Urinary bladder (tissue), 4 donors: ENCODE data around the gene IGFBP2. TPM values are rescaled to one million over a fixed set of nuclear protein-coding genes. Genes with fewer than 3 reads are reported as not detected.

Experiments
- DNase-seq: peaks from one replicate; pipeline ENCODE4 v3.0.0-alpha.2; 2015; ENCODE audit errors: extremely low spot score
- H3K27ac ChIP-seq: one replicate; pipeline ENCODE4 v1.5.1; 2013; ENCODE audit warnings: low read depth, mild to moderate bottlenecking, moderate library complexity
- H3K36me3 ChIP-seq: one replicate; pipeline ENCODE4 v1.6.1; 2013; ENCODE audit warnings: mild to moderate bottlenecking, moderate library complexity; ENCODE audit not compliant: insufficient read depth
- H3K4me1 ChIP-seq: one replicate; pipeline ENCODE4 v1.6.1; 2013; ENCODE audit warnings: mild to moderate bottlenecking, moderate library complexity; ENCODE audit not compliant: insufficient read depth
- H3K4me3 ChIP-seq: one replicate; pipeline ENCODE4 v1.5.1; 2013; ENCODE audit warnings: low read depth, low read length
- WGBS: extraction: QIAGEN DNeasy Blood & Tissue Kit; methylation state at CpG from one replicate; pipeline ENCODE4 v1.1.7; 2013; 5-methylcytosine and 5-hydroxymethylcytosine counted together
- polyA plus RNA-seq: library from polyadenylated mRNA; stranded (reverse); fragments of 200-250 nt; gene quantifications from one replicate; pipeline ENCODE4 v1.2.3, GENCODE V29; 2013
- total RNA-seq: library from RNA; depleted of rRNA; stranded (reverse); fragments of >200 nt; gene quantifications from one replicate; pipeline ENCODE4 v1.2.3, GENCODE V29; 2014
- donor health status: healthy with polysubstance abuse.
- donor health status: healthy.

Gene IGFBP2
- total and polyA plus RNA-seq, 2 donors, result 136 to 162 TPM

DNA sequence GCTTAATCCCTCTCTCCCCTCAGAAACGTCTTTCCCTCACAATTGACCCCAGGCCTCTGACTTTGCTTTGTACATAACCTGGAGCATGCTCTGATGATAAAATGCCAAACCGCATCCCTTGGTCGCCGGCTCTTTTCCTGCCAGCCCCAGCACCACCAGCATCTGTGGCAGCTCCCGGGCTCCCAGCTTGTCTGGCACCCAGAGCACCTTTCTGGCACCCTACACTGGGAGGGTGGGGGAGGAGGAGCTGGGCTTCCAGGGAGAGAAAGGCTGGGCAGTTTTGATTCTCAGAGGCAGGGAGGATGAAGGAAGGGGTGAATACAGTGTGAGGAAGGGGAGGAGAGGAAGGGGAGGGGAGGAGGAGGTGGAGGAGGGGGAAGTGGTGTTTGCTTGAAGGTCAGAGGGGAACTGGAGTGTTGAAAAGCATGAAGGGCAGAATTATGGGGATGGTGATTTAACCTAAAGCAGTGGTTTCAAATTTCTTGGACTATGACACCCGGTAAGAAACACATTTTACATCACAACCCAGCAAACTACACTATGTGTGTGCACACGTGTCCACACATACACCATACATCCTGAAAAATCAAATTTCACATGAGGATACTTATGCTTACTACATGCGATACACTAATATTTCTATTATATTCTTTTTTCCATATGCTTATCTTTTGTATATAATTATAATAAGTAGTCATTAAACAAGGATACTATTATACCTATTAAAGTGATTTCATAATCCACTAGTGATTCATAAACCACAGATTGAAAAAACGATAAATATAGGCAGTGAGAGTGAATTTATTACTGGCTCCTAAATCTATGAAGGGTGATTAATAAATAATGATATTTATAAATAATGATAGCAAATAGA lies 30.0 kb upstream of the IGFBP2 start:
- Histone ChIP-seq H3K4me1 (no peaks in the 10 kb centered on the region), H3K36me3 (no peaks in the 10 kb centered on the region), H3K4me3 (no peak overlapping the region), H3K27ac (no peak overlapping the region)
- WGBS, result 69% methylated on average over 9 of the region's 9 CpGs
- no peak for DNase-seq

DNA sequence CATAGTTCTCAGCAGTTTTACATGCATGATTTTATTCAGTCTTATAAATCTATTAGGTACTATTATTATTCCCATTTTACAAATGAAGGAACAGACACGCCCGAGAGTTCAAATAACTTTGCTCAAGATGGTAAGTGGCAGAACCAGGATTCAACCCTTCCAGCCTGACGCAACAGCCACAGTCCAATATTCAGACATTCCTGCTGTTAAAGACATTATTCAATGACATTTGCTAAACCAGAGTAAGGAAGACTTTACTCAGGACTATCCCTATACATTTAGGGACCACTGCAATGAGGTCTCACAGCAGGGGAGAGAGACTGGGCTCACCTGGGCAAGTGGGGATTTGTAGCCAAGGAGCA lies 29.4 kb upstream of the IGFBP2 start:
- H3K27ac ChIP-seq, result no peak overlapping the region
- no peaks in the 10 kb centered on the region for H3K4me1 ChIP-seq
- no peak overlapping the region for H3K4me3 ChIP-seq
- 90% methylated on average over 3 of the region's 3 CpGs for WGBS
- H3K36me3 ChIP-seq, result no peaks in the 10 kb centered on the region
- no peak for DNase-seq

DNA sequence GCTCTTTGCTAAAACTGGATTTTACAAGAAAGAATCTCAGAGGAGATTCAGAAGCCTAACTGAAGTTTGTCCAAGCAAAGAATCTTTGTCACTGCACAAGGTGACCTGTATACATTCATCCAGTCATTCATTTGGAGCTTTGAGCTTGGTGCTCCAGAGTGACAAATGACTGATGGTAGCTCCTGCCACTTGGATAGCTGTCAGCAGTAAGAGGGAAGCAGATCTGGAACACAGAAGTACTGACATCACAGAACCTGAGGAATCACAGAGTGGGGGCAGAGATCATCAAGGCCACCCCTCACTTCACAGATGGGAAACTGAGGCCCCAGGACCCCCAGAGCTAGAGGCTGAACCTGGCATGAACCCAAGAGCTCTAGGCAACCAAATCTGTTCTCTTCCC lies 28.8 kb upstream of the IGFBP2 start:
- H3K4me3 ChIP-seq, result no peak overlapping the region
- H3K4me1 ChIP-seq, result no peaks in the 10 kb centered on the region
- no peak for DNase-seq
- H3K36me3 ChIP-seq, result no peaks in the 10 kb centered on the region
- H3K27ac ChIP-seq, result no peak overlapping the region

DNA sequence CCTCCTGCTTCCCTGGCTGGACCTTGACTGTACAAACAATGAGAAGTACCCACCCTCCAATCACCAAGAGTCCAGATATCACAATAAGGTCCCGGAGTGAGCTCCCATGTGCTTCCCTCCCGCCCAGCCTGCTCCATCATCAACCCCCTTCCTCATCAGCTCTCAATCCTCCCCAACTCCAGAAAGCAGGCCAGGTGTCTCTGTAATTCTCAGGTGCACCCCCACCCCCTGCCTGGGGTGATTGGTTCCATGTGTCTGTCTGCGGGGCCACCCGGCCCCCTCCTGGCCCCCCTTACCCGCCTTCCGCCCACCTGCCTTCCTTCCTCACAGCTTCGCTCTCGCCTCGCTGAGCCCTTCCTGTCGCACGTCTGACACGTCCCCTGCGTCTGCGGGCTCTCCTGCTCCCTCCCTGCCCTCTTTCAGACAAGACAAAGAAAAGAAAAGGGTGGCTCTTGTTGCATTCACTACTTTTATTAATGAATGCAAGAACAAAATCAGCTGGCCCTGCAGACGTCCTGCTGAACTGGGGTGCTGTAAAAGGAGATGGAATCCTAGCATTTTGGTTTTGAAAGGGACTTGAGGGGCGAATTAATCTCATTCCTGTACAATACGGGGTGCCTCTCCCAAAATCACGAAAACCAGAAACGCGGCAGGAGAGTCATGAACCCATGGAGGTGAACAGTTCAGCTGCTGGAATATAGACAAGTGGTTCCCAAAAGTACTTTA lies 26.5 kb upstream of the IGFBP2 start:
- Histone ChIP-seq H3K4me1 (no peaks in the 10 kb centered on the region), H3K4me3 (no peak overlapping the region), H3K27ac (no peak overlapping the region), H3K36me3 (no peaks in the 10 kb centered on the region)
- WGBS, result 41% methylated on average over 20 of the region's 20 CpGs
- DNase-seq, result no peak

DNA sequence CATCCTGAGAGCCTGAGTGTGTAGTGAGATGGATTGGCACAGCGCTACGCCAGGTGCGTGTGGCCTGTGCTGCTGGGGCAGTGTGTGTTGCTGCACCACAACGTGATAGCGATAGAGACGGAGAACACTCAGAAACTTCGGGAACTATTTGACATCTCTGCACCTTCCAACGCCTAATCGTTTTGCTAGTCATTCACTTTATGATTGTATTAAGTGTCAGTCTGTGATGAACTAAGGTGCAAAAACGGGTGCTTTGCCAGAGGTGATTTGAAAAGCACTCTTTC lies 26.0 kb upstream of the IGFBP2 start:
- 90% methylated on average over 10 of the region's 10 CpGs for WGBS
- H3K36me3 ChIP-seq, result no peaks in the 10 kb centered on the region
- H3K4me1 ChIP-seq, result no peaks in the 10 kb centered on the region

DNA sequence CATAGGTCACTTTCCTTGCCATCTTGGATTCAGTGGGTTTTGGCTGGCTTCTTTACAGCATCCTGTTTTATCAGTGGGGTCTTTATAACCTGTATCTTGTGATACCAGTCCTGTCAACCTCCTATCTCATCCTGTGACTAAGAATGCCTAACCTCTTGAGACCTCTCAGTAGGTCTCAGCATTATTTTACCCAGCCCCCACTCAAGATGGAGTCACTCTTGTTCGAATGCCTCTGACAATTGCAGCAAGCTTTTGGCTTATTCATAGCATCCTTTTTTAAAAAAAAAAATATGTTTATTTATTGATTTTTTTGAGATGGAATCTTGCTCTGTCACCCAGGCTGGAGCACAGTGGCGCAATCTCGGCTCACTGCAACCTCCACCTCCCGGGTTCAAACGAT lies 24.7 kb upstream of the IGFBP2 start:
- no peak for DNase-seq
- H3K27ac ChIP-seq, result no peak overlapping the region
- no peaks in the 10 kb centered on the region for H3K36me3 ChIP-seq
- no peaks in the 10 kb centered on the region for H3K4me1 ChIP-seq
- 96% methylated on average over 5 of the region's 5 CpGs for WGBS
- H3K4me3 ChIP-seq, result no peak overlapping the region

More for the DNA sequence above, 26.0 kb upstream of the IGFBP2 start:
- Histone ChIP-seq H3K27ac (no peak overlapping the region), H3K4me3 (no peak overlapping the region)
- DNase-seq, result no peak

DNA sequence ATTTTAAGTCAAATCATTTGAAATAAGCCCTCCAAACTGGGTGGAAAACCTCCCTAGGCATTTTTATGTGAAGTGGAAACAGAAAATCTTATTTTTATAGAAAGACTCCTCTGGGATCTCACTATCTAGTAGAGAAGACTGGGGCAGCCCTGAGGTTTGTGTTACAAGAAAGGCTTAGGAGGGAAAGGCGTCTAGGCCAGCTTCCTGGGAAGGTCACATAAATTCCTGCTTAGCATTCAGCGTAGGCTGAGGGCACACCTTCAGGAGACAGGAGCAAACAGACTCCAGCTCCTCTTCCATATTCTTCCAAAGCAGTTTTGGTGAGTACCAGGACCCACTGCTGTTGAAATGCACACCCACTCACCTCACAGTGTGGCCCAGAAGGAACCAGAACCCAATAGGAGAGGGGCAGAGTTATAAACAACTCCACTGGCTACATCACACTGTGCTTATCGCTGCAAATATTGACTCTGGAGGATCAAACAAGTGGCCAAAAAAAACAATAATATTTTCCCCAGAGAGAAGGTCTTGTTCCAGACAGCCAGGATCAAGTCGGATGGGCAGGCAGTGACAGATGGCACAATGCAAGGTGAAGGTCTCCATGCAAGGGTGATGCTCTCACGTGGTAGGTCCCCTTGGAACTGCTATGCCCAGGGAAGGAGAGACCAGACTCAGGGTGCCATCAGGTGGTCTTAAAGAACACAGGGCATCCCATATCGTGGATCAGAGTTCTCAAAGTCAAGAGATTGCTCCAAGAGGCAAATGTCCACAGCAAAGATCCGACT lies 17.7 kb upstream of the IGFBP2 start:
- no peaks in the 10 kb centered on the region for H3K4me1 ChIP-seq
- DNase-seq, result no peak
- H3K27ac ChIP-seq, result no peak overlapping the region
- no peak overlapping the region for H3K4me3 ChIP-seq
- WGBS, result 83% methylated on average over 7 of the region's 7 CpGs
- H3K36me3 ChIP-seq, result no peaks in the 10 kb centered on the region

DNA sequence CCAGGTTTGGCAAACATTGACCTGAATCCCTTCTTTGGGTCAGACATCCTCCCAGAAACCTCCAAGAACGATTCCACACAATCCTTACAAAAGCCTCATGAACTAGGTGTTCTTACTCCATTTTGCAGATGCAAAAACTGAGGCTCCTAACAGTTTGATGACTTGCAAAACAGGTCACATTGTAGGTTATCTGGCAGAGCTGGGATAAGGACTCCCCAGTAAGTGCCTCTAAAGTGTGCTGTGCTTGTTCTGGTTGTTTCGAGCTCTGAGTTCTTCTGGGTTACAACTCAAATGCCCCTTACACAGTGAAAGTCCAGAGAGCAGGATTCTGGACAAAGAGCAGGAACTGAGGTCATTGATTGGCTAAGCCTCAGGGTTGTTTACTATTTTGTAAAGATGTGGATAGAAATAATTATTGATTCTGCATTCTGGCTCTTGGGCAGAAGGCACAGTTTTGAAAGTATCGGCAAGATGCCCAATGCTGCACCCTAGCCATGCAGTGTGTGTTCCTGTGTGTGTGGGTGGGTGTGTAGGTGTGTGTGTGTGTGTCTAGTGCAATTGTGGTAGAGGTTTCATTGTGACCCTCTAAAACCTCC lies 17.0 kb upstream of the IGFBP2 start:
- Histone ChIP-seq H3K4me1 (no peaks in the 10 kb centered on the region), H3K27ac (no peak overlapping the region), H3K4me3 (no peak overlapping the region), H3K36me3 (no peaks in the 10 kb centered on the region)
- 93% methylated on average over 3 of the region's 3 CpGs for WGBS
- no peak for DNase-seq

DNA sequence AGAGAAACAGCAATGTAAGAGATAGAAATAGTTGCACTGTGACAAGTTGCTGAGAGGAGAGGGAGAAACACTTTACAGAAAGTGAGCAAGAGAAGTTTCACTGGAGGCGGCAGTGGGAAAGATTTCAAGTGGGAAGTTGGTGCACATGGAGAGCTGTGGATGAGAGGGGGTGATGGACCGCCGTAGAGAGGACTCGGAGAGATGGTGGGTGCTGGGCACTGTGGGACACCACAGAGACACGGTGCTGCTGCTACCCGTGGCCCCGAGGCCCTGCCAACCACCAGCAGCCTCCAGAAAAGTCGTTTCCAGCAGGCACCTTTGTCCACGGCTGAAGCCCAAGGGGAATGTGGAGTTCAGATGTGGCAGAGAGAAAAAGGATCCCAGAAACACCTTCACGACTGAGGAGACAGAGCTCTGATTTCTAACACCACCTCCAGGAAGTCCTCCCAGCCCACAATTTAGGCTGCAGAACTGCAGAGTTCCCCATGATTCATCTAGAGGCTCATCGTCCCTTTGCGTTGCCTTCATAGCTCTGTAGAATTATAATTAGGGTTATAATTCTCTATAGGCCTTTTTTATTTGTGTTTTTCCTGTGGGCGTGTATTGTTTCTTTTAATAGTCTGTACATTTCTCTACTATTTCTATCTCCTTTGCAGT lies 15.9 kb upstream of the IGFBP2 start:
- H3K4me3 ChIP-seq, result no peak overlapping the region
- H3K36me3 ChIP-seq, result no peaks in the 10 kb centered on the region
- no peak overlapping the region for H3K27ac ChIP-seq
- DNase-seq, result no peak
- WGBS, result 91% methylated on average over 13 of the region's 13 CpGs
- no peaks in the 10 kb centered on the region for H3K4me1 ChIP-seq

DNA sequence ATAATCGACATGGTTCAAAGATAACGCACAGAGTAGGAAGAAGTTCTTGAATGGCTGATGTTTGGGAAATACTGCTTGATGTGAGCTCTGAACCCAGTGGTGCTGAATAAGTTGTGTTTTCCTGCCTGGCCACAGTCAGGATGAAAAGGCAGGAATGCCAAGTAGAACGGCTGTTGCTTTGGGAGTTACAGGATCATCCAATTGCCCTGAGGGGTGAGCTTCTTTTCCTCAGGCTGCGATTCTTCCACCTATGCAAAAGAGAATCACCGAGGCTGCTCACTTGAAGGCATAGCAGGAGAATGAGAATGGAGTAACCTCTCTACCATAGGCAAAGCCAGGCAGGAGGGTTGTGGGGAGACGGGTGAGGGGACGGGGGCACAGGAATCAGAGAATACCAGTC lies 14.4 kb upstream of the IGFBP2 start:
- Histone ChIP-seq H3K4me1 (no peaks in the 10 kb centered on the region), H3K27ac (no peak overlapping the region), H3K36me3 (no peaks in the 10 kb centered on the region), H3K4me3 (no peak overlapping the region)
- 82% methylated on average over 7 of the region's 7 CpGs for WGBS
- DNase-seq, result no peak

DNA sequence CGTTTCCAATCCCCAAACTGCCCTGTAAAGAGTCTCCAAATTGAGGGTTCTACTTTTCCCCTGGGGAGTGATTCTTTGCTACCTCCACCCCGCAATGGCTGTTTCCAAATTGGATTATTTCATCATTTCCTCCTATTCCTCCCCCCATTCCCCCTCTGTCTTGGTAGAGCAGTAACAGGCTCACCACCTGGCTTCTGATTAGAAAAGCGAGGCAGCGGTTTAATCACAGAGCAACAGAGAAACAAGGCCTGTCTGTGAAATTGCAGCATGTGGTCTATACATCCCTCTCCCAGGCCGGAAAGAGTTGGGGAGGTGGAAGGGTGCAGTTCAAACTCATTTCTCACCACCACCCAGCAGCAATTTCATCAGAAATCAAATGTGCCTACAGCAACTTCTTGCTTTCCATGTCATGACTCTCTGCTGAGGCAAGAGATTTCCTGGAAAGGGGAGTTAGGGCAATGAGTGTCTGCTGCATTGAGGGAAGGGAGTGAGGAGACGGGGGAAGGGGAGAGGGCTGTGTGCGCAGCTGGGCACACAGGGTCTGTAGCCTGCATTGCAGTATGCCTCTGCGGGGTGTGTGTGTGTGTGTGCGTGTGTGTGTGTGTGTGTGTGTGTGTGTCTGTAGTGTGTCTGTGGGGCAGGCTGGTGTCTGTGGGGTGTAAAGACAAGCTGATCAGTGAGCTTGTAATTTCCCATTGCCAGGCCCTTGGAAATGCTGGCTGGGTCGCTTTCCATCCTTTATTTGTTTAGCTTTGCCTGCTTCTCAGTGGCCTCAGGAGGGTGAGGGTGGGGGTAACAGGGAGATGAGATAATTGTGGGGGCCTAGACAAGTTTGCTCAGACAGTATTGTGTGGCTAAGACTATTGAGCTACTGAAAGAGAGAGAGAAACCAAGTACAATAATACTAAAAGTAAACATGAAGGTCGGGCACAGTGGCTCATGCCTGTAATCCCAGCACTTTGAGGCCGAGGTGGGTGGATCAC lies 13.5 kb upstream of the IGFBP2 start:
- Histone ChIP-seq H3K4me3 (no peak overlapping the region), H3K36me3 (no peaks in the 10 kb centered on the region), H3K27ac (no peak overlapping the region), H3K4me1 (no peaks in the 10 kb centered on the region)
- 62% methylated on average over 12 of the region's 12 CpGs for WGBS
- DNase-seq, result no peak

DNA sequence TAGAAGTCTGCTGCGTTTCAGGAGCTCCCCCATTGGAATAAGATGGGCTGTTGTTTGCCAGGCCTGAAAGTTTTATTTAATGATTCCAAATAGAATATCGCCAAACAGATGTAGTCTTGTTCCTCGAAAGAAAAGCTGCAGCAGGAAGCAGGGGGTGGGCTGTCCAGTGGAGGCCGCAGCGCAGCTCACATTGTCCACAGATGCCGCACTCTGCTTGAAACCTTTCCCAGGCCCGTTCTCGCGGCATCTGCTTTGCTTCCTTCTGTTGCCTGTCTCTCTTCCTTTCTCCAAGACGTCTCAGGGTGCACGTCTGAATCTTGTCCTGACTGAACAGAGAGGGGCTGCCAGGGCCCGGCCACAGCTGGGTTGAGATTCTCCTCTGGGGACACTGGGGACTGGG lies 12.4 kb upstream of the IGFBP2 start:
- Histone ChIP-seq H3K36me3 (no peaks in the 10 kb centered on the region), H3K4me3 (no peak overlapping the region), H3K4me1 (no peaks in the 10 kb centered on the region), H3K27ac (no peak overlapping the region)
- DNase-seq, result no peak
- WGBS, result 24% methylated on average over 12 of the region's 12 CpGs
